ENCODE results near the gene WDR81.

The WDR81 gene

GRCh38 chr17:1758807-1759206, 34.3 kb downstream of the WDR81 start:
- Histone ChIP-seq H3K9me3 (ENCODE audit: control insufficient read depth, insufficient read depth, low read depth, low read length) (no peaks in the 10 kb centered on the region), H3K4me3 (ENCODE audit: low read depth, low read length) (no peak overlapping the region), H3K36me3 (ENCODE audit: control insufficient read depth in 2 of 2, insufficient read depth in 1 of 2, low read length in 2 of 2) (no peaks in the 10 kb centered on the region; a peak in 1 of 3 replicates), H3K27ac (ENCODE audit: extremely low read depth, low read depth, low read length) (no peak overlapping the region), H3K4me1 (ENCODE audit: control insufficient read depth, insufficient read depth, low read length) (peaks cover 6% of the 10 kb centered on the region)
- POLR2A ChIA-PET: no interaction called here
- CTCF ChIA-PET: no interaction called here
- TF ChIP-seq KLF8 (tag by site-specific recombination; IDR thresholded peaks at IDR 0.05): no peak
- TF ChIP-seq KLF17 (tag by site-specific recombination; IDR thresholded peaks at IDR 0.05): no peak
- no peak for TF ChIP-seq ZNF701 (tag by site-specific recombination; IDR thresholded peaks at IDR 0.05)
- TF ChIP-seq ZNF473 (tag by site-specific recombination; IDR thresholded peaks at IDR 0.05): no peak
- TF ChIP-seq ZNF488 (tag by site-specific recombination; IDR thresholded peaks at IDR 0.05): no peak
- TF ChIP-seq ZNF529 (tag by site-specific recombination; IDR thresholded peaks at IDR 0.05; ENCODE audit: insufficient replicate concordance): no peak
- no peak for TF ChIP-seq ZEB2 (tag by site-specific recombination; IDR thresholded peaks at IDR 0.05)
- TF ChIP-seq ZSCAN23 (tag by site-specific recombination; IDR thresholded peaks at IDR 0.05): no peak

GRCh38 chr17:1759529-1759928, 35.0 kb downstream of the WDR81 start:
- no peaks in the 10 kb centered on the region for H3K9me3 ChIP-seq (ENCODE audit: control insufficient read depth, insufficient read depth, low read depth, low read length)
- no peaks in the 10 kb centered on the region; a peak in 1 of 3 replicates for H3K36me3 ChIP-seq (ENCODE audit: control insufficient read depth in 2 of 2, insufficient read depth in 1 of 2, low read length in 2 of 2)
- no peak overlapping the region for H3K27ac ChIP-seq (ENCODE audit: extremely low read depth, low read depth, low read length)
- TF ChIP-seq ZNF335 (tag by site-specific recombination; conservative IDR thresholded peaks at IDR 0.05) (no peak), ZNF214 (tag by site-specific recombination; IDR thresholded peaks at IDR 0.05; ENCODE audit: borderline replicate concordance) (no peak), ZNF645 (tag by site-specific recombination; IDR thresholded peaks at IDR 0.05) (no peak), ZNF626 (tag by site-specific recombination; IDR thresholded peaks at IDR 0.05) (no peak), SCRT2 (tag by site-specific recombination; IDR thresholded peaks at IDR 0.05) (no peak), ZBTB20 (tag by site-specific recombination; IDR thresholded peaks at IDR 0.05) (no peak), OVOL3 (tag by site-specific recombination; IDR thresholded peaks at IDR 0.05) (no peak), ZNF704 (tag by site-specific recombination; IDR thresholded peaks at IDR 0.05) (no peak), ZNF19 (tag by site-specific recombination; IDR thresholded peaks at IDR 0.05; ENCODE audit: low read depth) (no peak), MZF1 (tag by site-specific recombination; IDR thresholded peaks at IDR 0.05; ENCODE audit: borderline replicate concordance) (no peak), PRDM10 (tag by site-specific recombination; IDR thresholded peaks at IDR 0.05) (no peak), SP7 (tag by site-specific recombination; IDR thresholded peaks at IDR 0.05) (no peak), ZNF658 (tag by site-specific recombination; IDR thresholded peaks at IDR 0.05) (no peak), ZNF10 (tag by site-specific recombination; IDR thresholded peaks at IDR 0.05) (no peak)
- CTCF ChIA-PET: no interaction called here
- peaks cover 6% of the 10 kb centered on the region for H3K4me1 ChIP-seq (ENCODE audit: control insufficient read depth, insufficient read depth, low read length)
- H3K4me3 ChIP-seq (ENCODE audit: low read depth, low read length): no peak overlapping the region
- POLR2A ChIA-PET: no interaction called here

All from HEK293 (cell line).